HG02798 (cell line): Measurements from ENCODE around the gene BHMT.
A peak's percentile ranks its signal among the peaks of the same experiment; 100 is the strongest.
"Not testable (repeated sequence)": the region's sequence is repeated elsewhere in the genome, so short reads cannot be mapped to it uniquely, and the experiment has no call there.

ENCODE experiments used
- ATAC-seq: cut with Tn5 transposase; IDR thresholded peaks from one replicate; pipeline ENCODE4 v1.9.1; 2021; ENCODE audit warnings: mild to moderate bottlenecking; ENCODE audit not compliant: unreplicated experiment, poor library complexity

Gene BHMT

DNA sequence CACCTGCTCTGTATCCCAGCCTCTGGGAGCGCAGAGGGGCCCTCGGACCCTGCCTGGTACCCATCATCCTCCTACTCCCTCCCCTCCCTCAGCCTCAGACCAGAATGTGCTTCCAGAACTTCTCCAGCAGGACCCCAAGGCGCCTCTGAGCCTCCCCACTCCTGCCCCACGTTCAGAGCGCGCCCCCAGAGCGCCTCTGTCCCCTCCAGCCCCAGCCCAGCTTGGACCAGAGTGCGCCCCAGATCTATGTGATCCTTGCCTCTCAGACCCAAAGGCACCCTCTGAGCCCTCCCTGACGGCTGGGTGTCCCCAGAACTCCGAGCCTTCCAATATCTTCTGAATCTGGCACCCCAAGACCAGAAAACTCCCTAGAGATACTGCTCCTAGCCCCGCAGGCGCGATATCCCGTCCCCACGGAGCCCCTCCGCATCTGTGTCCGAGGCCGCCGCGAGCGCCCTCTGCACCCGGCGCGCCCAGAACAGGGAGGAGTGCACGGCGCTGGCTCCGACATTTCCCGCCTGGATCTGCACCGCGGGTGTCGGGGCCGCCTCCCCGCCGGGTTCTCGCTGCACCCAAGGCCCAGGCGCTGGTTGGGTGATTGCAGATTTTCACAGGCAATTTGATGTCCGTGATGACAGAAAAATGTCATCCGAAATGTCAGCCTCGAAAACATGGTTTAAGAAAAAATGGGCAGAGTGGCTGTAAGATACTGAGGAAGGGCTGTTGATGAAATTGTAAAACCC, 522 bp downstream of the BHMT start:
- ATAC-seq: no peak

GRCh38 chr5:79112703-79113058, 1.1 kb downstream of the BHMT start:
- no peak for ATAC-seq

DNA sequence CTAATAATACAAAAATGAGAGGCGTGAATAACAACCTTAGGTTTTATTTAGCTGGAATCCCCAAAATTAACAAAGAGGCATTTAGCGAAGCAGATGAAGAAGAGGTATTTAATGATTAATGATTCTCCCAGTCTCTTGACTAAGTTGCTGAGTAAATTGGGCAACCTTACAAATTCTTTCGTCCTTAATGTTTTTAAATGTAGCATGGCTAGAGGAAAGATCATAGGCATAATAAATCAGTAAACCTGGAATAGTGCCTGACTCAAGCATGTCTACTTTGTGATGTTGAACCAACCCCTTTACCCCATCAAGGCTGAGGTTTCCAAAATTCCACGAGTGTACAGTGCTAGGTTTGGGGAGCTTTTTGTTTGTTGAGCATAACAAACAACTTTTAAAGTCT, 7.9 kb downstream of the BHMT start:
- ATAC-seq: no peak

DNA sequence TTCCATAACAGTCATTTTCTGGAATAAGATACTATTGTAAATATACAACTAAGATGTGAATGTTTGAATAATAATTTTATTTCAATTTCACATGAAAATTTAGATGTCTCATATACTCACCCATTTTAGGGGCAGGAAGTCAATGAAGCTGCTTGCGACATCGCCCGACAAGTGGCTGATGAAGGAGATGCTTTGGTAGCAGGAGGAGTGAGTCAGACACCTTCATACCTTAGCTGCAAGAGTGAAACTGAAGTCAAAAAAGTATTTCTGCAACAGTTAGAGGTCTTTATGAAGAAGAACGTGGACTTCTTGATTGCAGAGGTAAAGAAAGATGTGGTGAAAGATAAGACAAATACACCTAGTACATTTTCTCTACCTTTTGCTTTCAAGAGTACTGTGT, 8.6 kb downstream of the BHMT start:
- no peak for ATAC-seq

DNA sequence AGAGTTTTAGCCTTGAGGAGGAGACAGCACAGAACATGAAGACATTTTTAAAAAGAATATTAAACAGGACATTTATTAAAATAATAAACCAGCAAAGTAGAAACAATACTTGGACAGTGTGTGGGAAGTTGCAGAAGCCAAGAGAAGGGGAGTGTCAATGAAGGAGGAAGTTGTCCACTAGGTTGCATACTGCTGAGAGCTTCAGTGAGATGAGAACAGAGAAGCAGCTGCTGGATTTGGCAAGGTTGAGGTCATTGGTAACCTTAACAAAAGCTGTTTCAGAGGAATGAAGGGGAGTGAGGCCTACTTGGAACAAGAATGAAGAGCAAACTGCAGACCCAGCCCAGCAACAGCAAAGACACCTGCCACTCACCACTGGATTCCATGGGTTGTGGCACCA, 11.4 kb downstream of the BHMT start:
- ATAC-seq: no peak

DNA sequence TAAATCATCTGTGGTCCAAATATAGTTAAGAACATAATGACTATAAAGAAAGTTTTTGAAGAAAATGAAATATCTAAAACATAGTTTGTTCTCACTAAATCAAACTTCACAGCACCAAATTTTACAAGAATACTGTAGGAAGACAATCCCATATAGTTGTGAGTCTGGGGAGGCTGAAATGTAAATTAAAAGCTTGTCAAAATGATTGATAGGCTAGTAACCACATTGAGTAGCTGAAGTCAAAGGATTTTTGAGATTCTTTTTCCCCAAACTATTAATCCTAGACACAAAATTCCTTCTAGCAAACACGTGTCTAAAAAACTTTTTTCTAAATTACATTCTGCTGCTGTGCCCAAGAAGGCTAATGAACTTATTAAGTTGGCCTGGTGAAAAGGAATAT, 13.0 kb downstream of the BHMT start:
- ATAC-seq: no peak

DNA sequence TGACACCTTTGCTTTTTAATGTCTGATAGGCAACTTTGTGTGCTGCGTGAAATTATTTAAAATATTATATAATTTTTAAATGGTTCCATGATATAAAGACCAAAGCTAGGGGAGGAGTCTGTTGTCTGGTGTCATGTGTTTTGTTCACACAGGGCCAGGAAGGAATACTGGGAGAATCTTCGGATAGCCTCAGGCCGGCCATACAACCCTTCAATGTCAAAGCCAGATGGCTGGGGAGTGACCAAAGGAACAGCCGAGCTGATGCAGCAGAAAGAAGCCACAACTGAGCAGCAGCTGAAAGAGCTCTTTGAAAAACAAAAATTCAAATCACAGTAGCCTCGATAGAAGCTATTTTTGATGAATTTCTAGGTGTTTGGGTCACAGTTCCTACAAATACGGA, 19.2 kb downstream of the BHMT start:
- no peak for ATAC-seq

DNA sequence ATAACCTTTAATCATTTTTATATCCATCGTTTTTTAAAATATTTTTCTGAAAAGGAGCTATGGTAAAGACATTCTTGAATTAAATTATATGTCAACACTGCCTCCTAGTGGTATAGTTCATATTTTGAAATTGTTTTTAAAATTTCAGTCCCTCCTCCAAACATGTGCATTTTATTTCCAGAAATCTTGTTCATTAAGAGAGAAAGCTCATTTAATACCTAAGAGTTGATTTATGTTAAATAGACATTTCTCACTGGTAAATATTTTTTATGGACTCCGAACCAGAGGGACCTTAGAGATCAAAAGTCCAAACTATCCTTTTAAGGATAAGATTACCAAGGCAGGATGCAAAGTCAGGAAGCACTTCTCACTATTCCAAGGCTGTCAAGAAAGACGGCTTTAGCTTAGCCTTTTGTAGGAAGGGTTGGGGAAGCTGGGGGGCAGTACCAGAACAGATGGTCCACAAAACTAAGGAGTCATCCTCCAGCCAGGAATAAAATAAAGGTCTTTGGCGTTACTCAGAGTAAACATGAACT, 21.6 kb downstream of the BHMT start:
- ATAC-seq: no peak

DNA sequence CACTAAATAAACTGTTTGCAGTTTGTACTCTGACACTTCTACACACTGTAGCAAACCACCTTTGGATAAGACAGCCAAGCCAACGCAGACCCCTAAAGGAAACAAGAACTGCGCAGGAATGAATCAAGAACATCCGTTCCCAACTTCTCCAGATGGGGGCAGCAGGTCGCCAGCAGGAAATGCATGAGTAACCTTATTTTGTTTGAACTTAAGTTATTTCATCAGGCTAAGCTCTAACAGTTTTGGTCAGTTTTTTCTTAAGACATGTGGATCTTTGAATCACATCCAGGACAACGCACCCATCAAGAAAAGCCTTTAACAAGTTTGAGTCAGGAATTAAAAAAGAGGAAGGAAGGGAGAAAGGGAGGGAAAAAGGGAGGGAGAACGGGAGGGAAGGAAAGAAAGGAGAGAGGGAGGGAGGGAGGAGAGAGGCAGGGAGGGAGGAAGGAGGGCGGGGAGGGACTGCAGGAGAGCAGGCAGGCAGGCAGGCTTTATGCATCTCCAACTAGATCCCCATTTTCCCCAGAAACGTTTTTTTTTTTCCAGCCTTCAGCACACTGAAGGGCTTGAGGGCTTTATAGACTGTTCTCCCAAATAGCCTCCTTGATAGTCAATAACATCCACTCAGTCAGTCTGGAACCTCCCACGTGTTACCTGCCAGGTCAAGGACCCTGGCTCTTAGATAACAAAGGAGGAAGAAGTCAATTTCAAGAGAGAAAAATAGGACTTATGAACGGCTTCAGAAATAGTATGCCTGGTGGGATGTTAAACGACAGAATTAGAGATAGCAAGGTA, 22.2 kb downstream of the BHMT start:
- ATAC-seq: peak; percentile 71

GRCh38 chr5:79135790-79136553, 24.4 kb downstream of the BHMT start:
- no peak for ATAC-seq

GRCh38 chr5:79136618-79137017, 25.0 kb downstream of the BHMT start:
- ATAC-seq: no peak

GRCh38 chr5:79140553-79140952, 28.9 kb downstream of the BHMT start:
- no peak for ATAC-seq

- no peak for ATAC-seq
Observed at GRCh38 chr5:79143684-79144379, 32.2 kb downstream of the BHMT start.

- ATAC-seq: no peak
Observed at GRCh38 chr5:79147076-79147475, 35.5 kb downstream of the BHMT start.

GRCh38 chr5:79149433-79149832, 37.8 kb downstream of the BHMT start:
- ATAC-seq: no peak

DNA sequence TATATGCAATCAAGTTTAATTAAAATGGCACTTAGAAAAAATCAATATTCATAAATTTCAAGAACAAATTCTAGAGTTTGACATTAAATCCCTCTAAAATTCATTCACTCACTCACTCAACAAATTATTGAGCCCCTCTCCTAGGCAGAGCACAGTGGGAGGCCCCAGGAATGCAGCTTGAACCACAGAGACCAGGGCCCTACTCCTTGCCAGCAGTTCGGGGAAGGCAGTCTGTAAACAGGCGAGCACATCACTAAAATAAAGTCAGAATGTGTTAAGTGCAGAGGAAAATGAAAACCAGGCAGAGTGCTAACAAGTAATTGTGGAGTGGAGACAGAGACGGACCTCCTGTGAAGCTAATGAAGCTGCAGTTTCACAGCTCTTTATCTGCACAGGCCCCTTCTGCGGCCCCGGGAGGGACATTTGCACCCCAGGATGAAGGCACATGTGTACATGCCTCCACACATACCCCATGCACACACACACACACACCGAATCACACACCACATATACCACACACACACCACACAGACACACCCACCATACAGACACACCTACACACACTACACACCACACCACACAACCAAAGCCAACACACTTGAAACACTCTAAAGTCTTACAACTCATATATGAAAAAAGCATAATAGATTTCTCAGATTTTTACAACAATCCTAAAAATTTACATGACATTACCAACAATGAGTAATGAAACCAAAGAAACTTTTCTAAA, 40.5 kb downstream of the BHMT start:
- ATAC-seq: no peak

DNA sequence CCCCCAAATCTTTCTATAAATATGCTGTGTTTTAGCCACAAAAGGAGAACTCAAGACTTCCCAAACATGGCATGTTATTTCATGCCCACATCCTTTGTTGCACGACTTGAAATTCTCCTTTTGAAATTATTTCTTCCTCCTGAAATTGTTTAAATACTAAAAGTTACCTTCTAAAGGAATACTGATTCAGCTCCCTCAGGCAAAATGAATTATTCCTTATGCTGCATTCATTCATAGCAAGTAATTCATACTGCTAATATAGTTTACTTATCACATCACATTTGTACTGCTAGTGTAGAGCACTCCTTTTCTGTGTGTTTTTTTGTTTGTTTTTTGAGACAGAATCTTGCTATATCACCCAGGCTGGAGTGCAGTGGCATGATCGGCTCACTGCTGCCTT, 45.7 kb downstream of the BHMT start:
- ATAC-seq: no peak

- not testable (repeated sequence) for ATAC-seq
Observed at GRCh38 chr5:79161647-79162046, 50.0 kb downstream of the BHMT start.

DNA sequence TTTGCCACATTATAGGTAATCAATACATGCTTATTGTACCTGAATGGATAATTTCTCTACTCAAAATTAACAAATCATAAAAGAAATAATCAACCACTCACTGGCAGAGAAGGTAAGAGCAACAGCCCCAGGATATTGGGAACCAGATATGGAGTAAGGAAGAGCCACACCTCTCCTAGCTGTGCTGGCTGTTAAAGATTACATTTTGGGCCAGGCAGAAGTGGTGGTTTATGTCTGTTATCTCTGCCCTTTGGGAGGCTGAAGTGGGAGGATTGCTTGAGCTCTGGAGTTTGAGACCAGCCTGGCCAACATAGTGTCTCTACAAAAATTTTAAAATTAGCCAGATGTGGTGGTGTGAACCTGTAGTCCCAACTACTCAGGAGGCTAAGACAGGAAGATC, 56.4 kb downstream of the BHMT start:
- no peak for ATAC-seq

DNA sequence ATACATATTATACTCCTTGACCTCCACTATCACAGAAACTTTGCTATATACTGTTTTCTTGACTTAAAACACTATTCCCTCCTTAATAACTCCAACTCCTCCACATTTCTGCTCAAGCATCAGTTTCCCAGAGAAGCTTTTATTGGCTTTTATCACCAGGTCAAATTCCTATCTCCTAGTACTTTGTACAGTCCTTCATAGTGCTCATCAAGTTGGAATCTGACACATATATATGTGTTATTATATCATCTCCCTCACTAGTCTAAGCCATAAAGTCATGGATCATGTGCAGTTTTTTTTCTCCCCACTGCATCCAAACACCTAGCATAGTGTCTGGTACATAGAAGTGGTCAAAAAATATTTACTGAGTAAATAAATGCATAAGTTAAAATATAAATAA, 59.1 kb downstream of the BHMT start:
- ATAC-seq: no peak
